PC-3 (cell line): ENCODE measurements around the gene NCAPG.

Experiments
- CTCF ChIP-seq: fragments of 300-600 bp; sonication (generic); conservative IDR thresholded peaks from 2 replicates; pipeline ENCODE4 v1.5.1; 2017; ENCODE audit warnings: antibody characterized with exemption, low read depth, mild to moderate bottlenecking, low read length
- EZH2 ChIP-seq: fragments of 300-600 bp; sonication (generic); IDR thresholded peaks from one replicate; pipeline ENCODE4 v1.6.1; 2017; ENCODE audit warnings: antibody characterized with exemption, mild to moderate bottlenecking, low read length; ENCODE audit not compliant: unreplicated experiment
- EZH2phosphoT487 ChIP-seq: fragments of 300-600 bp; sonication (generic); IDR thresholded peaks from 2 replicates; pipeline ENCODE4 v1.6.1; 2018; ENCODE audit warnings: mild to moderate bottlenecking, antibody characterized with exemption, low read length, borderline replicate concordance

GRCh38 chr4:17884511-17884910, 73.7 kb downstream of the NCAPG start:
- no peak for TF ChIP-seq EZH2
- no peak for TF ChIP-seq CTCF
- TF ChIP-seq EZH2phosphoT487 = no peak
